ENCODE data around the gene DPF3.

DPF3 gene

DNA sequence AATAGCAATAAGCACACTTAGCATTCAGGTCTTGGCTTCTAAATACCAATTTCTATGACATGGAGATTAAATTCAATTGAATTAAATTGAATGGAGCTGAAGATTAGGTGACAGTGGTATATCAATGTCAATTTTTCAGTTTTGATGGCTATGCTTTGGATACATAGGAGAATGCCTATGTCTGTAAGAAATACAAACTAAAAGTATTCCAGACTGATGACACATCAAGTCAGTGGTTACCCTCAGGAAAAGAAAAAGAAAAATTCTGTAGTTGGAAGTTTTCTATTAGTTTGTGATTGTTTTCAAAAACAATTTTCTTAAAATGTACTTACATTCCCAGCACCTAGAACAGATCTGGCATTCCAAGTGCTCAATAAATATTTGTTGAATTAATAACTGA, 27.5 kb upstream of the DPF3 start:
- no peak overlapping the region for H3K4me3 ChIP-seq (ENCODE audit: low read length)
- H3K27me3 ChIP-seq (ENCODE audit: control insufficient read depth, insufficient read depth, low read length), result no peaks in the 10 kb centered on the region
- no peak overlapping the region for H3K27ac ChIP-seq (ENCODE audit: low read depth, low read length)
- H3K9ac ChIP-seq (ENCODE audit: low read length), result no peak overlapping the region
- no peaks in the 10 kb centered on the region for H3K36me3 ChIP-seq (ENCODE audit: control insufficient read depth, insufficient read depth, low read length)
- peaks cover 7% of the 10 kb centered on the region for H3K4me1 ChIP-seq (ENCODE audit: control insufficient read depth, insufficient read depth, low read length)

GRCh38 chr14:72920008-72920407, 26.1 kb upstream of the DPF3 start:
- H3K4me3 ChIP-seq (ENCODE audit: low read length), result no peak overlapping the region
- no peak overlapping the region for H3K27ac ChIP-seq (ENCODE audit: low read depth, low read length)
- no peaks in the 10 kb centered on the region for H3K27me3 ChIP-seq (ENCODE audit: control insufficient read depth, insufficient read depth, low read length)
- no peak overlapping the region for H3K9ac ChIP-seq (ENCODE audit: low read length)
- H3K4me1 ChIP-seq (ENCODE audit: control insufficient read depth, insufficient read depth, low read length), result peaks cover 10% of the 10 kb centered on the region
- no peaks in the 10 kb centered on the region for H3K36me3 ChIP-seq (ENCODE audit: control insufficient read depth, insufficient read depth, low read length)

- Histone ChIP-seq H3K36me3 (ENCODE audit: control insufficient read depth, insufficient read depth, low read length) (no peaks in the 10 kb centered on the region), H3K4me3 (ENCODE audit: low read length) (no peak overlapping the region), H3K27me3 (ENCODE audit: control insufficient read depth, insufficient read depth, low read length) (no peaks in the 10 kb centered on the region), H3K4me1 (ENCODE audit: control insufficient read depth, insufficient read depth, low read length) (peaks cover 10% of the 10 kb centered on the region), H3K9ac (ENCODE audit: low read length) (no peak overlapping the region), H3K27ac (ENCODE audit: low read depth, low read length) (no peak overlapping the region)
These were observed 23.3 kb upstream of the DPF3 start for GRCh38 chr14:72917094-72917802.

DNA sequence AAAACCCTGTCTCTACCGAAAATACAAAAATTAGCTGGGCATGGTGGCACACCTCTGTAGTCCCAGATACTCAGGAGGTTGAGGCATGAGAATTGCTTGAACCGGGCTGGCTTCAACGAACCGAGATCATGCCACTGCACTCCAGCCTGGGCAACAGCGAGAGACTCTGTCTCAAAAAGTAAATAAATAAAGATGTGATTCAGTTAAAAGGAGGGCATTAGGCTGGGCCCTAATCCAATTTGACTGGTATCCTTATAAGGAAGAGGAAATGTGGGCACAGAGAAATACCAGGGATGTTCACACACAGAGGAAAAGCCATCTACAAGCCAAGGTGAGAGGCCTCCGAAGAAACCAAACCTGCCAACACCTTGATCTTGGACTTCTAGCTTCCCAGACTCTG, 22.3 kb upstream of the DPF3 start:
- H3K4me3 ChIP-seq (ENCODE audit: low read length), result no peak overlapping the region
- no peak overlapping the region for H3K9ac ChIP-seq (ENCODE audit: low read length)
- H3K36me3 ChIP-seq (ENCODE audit: control insufficient read depth, insufficient read depth, low read length), result no peaks in the 10 kb centered on the region
- H3K4me1 ChIP-seq (ENCODE audit: control insufficient read depth, insufficient read depth, low read length), result peaks cover 10% of the 10 kb centered on the region
- H3K27me3 ChIP-seq (ENCODE audit: control insufficient read depth, insufficient read depth, low read length), result no peaks in the 10 kb centered on the region
- no peak overlapping the region for H3K27ac ChIP-seq (ENCODE audit: low read depth, low read length)

DNA sequence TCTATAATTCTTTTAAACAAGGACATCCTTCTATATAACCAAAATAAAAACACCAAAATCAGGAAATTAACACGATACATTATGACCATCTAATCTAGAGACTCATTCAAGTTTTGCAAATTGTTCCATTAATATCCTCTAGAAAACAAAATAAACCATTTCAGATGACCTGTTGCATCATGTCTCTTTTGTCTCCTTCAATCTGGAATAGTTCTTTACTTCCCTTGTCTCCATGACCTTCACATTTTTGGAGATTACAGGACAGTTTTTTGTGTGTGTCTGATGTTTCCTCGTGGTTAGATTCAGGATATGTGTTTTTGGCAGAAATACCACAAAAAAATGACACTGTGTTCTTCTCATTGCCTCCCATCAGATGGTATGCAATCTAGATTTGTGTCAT, 19.9 kb upstream of the DPF3 start:
- no peaks in the 10 kb centered on the region for H3K27me3 ChIP-seq (ENCODE audit: control insufficient read depth, insufficient read depth, low read length)
- no peaks in the 10 kb centered on the region for H3K36me3 ChIP-seq (ENCODE audit: control insufficient read depth, insufficient read depth, low read length)
- H3K4me3 ChIP-seq (ENCODE audit: low read length), result no peak overlapping the region
- H3K27ac ChIP-seq (ENCODE audit: low read depth, low read length), result no peak overlapping the region
- H3K9ac ChIP-seq (ENCODE audit: low read length), result no peak overlapping the region
- H3K4me1 ChIP-seq (ENCODE audit: control insufficient read depth, insufficient read depth, low read length), result peaks cover 13% of the 10 kb centered on the region

- peaks cover 3% of the 10 kb centered on the region for H3K4me1 ChIP-seq (ENCODE audit: control insufficient read depth, insufficient read depth, low read length)
- H3K4me3 ChIP-seq (ENCODE audit: low read length), result no peak overlapping the region
- H3K9ac ChIP-seq (ENCODE audit: low read length), result no peak overlapping the region
- no peaks in the 10 kb centered on the region for H3K27me3 ChIP-seq (ENCODE audit: control insufficient read depth, insufficient read depth, low read length)
- no peaks in the 10 kb centered on the region for H3K36me3 ChIP-seq (ENCODE audit: control insufficient read depth, insufficient read depth, low read length)
- no peak overlapping the region for H3K27ac ChIP-seq (ENCODE audit: low read depth, low read length)
These were observed 15.3 kb upstream of the DPF3 start for GRCh38 chr14:72909163-72909562.

DNA sequence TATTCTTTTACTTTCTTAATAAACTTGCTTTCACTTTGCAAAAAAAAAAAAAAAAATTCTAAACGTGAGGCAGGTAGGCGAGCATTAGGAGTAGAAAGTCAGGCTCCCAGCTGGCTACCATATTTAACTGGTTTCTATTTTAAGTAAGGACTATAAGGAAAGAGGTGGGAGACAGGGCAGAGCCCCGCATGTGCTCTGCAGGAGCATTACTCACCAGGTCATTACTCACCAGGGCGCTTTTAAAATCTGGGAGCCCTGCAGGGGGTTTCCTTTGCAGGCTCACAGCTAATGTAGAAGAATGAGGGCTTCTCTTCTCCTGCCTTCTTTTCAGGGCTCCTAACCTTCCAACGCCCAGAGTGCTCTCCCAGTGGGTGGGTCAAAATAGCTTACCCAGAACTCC, 14.0 kb upstream of the DPF3 start:
- Histone ChIP-seq H3K4me3 (ENCODE audit: low read length) (no peak overlapping the region), H3K4me1 (ENCODE audit: control insufficient read depth, insufficient read depth, low read length) (peaks cover 3% of the 10 kb centered on the region), H3K27me3 (ENCODE audit: control insufficient read depth, insufficient read depth, low read length) (no peaks in the 10 kb centered on the region), H3K27ac (ENCODE audit: low read depth, low read length) (no peak overlapping the region), H3K36me3 (ENCODE audit: control insufficient read depth, insufficient read depth, low read length) (no peaks in the 10 kb centered on the region), H3K9ac (ENCODE audit: low read length) (no peak overlapping the region)

GRCh38 chr14:72906879-72907278, 13.0 kb upstream of the DPF3 start:
- no peak overlapping the region for H3K9ac ChIP-seq (ENCODE audit: low read length)
- no peaks in the 10 kb centered on the region for H3K36me3 ChIP-seq (ENCODE audit: control insufficient read depth, insufficient read depth, low read length)
- no peaks in the 10 kb centered on the region for H3K27me3 ChIP-seq (ENCODE audit: control insufficient read depth, insufficient read depth, low read length)
- no peak overlapping the region for H3K4me3 ChIP-seq (ENCODE audit: low read length)
- peaks cover 3% of the 10 kb centered on the region for H3K4me1 ChIP-seq (ENCODE audit: control insufficient read depth, insufficient read depth, low read length)
- no peak overlapping the region for H3K27ac ChIP-seq (ENCODE audit: low read depth, low read length)

- Histone ChIP-seq H3K9ac (ENCODE audit: low read length) (no peak overlapping the region), H3K27ac (ENCODE audit: low read depth, low read length) (no peak overlapping the region), H3K27me3 (ENCODE audit: control insufficient read depth, insufficient read depth, low read length) (no peaks in the 10 kb centered on the region), H3K36me3 (ENCODE audit: control insufficient read depth, insufficient read depth, low read length) (no peaks in the 10 kb centered on the region), H3K4me3 (ENCODE audit: low read length) (no peak overlapping the region), H3K4me1 (ENCODE audit: control insufficient read depth, insufficient read depth, low read length) (peaks cover 3% of the 10 kb centered on the region)
These were observed 12.4 kb upstream of the DPF3 start for GRCh38 chr14:72906316-72906715.

DNA sequence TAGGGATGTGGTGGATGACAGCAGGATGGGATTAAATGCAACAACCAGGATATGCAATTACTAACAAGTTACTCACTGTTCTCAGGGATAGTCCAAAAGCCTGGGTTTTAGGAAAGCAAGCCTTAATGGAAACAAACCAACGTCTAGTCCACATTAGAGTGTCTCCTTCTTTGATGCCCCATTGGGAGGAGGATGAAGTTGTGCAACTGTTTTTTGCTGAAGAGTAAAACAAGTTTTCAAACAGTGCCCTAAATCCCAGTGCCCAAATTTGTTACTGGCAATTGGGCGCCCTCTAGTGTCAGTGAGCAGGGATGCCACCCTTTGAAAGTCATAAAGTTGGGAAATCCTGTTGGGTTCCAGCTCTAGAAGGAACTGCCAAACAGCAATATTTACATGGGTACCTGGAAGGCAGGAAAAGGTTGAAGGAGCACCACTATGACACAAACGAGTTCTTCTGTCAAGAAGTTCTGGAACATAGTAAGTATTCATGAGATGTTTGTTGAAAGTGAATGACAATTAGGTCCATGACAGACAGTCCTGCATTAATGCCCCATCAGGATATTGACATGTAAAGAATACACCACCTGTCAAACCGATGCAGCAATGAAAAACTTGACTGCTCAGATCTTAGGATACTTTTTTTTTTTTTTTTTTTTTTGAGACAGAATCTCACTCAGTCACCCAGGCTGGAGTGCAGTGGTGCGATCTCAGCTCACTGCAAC, 11.1 kb upstream of the DPF3 start:
- peaks cover 3% of the 10 kb centered on the region for H3K4me1 ChIP-seq (ENCODE audit: control insufficient read depth, insufficient read depth, low read length)

GRCh38 chr14:72904218-72904617, 10.3 kb upstream of the DPF3 start:
- Histone ChIP-seq H3K4me1 (ENCODE audit: control insufficient read depth, insufficient read depth, low read length) (peaks cover 3% of the 10 kb centered on the region), H3K27ac (ENCODE audit: low read depth, low read length) (no peak overlapping the region), H3K36me3 (ENCODE audit: control insufficient read depth, insufficient read depth, low read length) (no peaks in the 10 kb centered on the region), H3K9ac (ENCODE audit: low read length) (no peak overlapping the region), H3K4me3 (ENCODE audit: low read length) (no peak overlapping the region), H3K27me3 (ENCODE audit: control insufficient read depth, insufficient read depth, low read length) (no peaks in the 10 kb centered on the region)

More for the DNA sequence above, 11.1 kb upstream of the DPF3 start:
- H3K9ac ChIP-seq (ENCODE audit: low read length), result no peak overlapping the region
- no peaks in the 10 kb centered on the region for H3K27me3 ChIP-seq (ENCODE audit: control insufficient read depth, insufficient read depth, low read length)
- no peaks in the 10 kb centered on the region for H3K36me3 ChIP-seq (ENCODE audit: control insufficient read depth, insufficient read depth, low read length)
- H3K4me3 ChIP-seq (ENCODE audit: low read length), result no peak overlapping the region
- no peak overlapping the region for H3K27ac ChIP-seq (ENCODE audit: low read depth, low read length)

GRCh38 chr14:72903716-72904115, 9.8 kb upstream of the DPF3 start:
- Histone ChIP-seq H3K9ac (ENCODE audit: low read length) (no peak overlapping the region), H3K4me3 (ENCODE audit: low read length) (no peak overlapping the region), H3K4me1 (ENCODE audit: control insufficient read depth, insufficient read depth, low read length) (no peaks in the 10 kb centered on the region), H3K36me3 (ENCODE audit: control insufficient read depth, insufficient read depth, low read length) (no peaks in the 10 kb centered on the region), H3K27me3 (ENCODE audit: control insufficient read depth, insufficient read depth, low read length) (no peaks in the 10 kb centered on the region), H3K27ac (ENCODE audit: low read depth, low read length) (no peak overlapping the region)
